NCI-H1092 treated with DMSO at 0.1 percent for 48 hours (cell line): ENCODE measurements around the gene CTRL.
"Not testable (repeated sequence)": the region's sequence is repeated elsewhere in the genome, so short reads cannot be mapped to it uniquely, and the experiment has no call there.

Experiments
- DNase-seq: peaks from one replicate; lab custom pipeline; 2025; lab: John Stamatoyannopoulos, UW

The CTRL gene

DNA sequence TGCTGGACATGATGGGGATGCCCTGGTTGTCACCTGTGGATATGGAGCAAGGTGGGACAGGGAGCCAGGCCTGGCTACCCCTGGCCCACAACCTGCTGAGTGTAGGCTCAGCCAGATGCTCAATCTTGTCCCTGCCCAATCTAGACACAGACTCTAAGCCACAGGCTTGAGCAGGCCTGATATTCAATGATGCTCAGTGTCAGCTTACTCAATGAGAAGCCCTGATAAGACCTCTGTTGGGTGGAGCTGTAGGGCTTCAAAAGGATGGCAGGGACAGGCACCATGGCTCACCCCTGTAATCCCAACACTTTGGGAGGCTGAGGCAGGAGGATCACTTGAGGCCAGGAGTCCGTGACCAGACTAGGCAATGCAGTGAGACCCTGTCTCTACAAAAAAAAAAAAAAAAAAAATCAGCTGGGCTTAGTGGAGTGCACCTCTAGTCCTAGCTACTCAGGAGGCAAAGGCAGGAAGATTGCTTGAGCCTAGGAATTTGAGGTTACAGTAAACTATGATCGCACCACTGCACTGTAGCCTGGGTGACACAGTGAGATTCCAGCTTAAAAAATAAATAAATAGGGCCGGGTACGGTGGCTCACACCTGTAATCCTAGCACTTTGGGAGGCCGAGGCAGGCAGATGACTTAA is 8.9 kb upstream of the CTRL start:
- no peak for DNase-seq

DNA sequence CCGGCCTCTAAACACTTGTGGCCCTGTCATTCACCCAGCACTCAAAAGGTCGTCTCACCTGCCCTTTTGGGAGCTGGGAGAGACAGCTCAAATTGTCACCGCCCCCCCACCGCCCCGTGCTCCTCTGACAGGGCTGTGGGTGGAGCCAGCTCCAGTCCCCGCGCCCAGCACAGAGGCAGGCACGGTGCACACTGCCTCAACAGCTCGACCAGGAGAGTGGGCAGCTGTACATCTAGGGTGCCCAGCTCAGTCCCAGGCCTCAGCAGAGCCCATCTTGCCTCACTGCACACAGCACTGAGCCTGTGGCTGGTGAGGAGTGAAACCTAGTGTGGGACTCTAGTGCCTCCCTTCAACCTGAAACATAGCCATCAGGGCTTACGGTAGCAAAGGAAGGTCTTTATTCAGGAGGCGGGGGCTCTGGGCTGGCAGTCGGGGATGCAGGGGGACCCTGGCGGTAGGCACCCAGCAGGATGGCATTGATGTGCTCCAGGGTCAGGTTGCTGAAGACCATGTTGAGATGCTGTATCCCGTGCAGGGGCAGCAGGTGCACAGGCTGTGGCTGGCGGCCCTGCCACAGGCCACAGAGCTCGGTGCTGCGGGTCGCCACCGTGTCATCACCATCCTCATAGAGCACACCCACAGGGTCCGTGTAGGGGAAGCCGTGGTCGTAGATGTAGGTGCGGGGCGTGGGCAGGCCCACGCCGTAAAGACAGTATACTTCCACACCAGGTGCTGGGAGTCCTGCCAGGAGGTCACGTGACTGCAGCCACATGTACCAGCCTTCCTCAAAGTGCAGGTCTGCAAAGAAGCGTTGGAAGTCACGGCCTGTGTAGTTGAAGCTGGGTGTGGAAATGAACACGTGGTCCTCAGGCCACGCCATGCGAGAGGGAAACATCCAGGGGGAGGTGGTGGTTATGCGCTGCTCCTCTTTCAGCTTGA is 8.1 kb upstream of the CTRL start:
- DNase-seq = no peak

DNA sequence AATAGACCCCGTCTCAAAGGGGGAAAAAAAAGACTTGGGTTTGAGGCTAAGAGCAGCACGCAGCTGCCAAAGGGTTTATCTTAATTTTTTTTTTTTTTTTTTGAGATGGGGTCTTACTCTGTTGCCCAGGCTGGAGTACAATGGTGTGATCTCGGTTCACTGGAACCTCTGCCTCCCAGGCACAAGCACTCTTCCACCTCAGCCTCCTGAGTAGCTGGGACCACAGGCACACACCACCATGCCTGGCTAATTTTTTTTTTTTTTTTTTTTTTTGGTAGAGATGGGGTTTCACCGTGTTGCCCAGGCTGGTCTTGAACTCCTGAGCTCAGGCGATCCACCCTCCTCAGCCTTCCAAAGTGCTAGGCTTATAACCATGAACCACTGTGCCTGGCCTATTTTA is 6.1 kb upstream of the CTRL start:
- not testable (repeated sequence) for DNase-seq

DNA sequence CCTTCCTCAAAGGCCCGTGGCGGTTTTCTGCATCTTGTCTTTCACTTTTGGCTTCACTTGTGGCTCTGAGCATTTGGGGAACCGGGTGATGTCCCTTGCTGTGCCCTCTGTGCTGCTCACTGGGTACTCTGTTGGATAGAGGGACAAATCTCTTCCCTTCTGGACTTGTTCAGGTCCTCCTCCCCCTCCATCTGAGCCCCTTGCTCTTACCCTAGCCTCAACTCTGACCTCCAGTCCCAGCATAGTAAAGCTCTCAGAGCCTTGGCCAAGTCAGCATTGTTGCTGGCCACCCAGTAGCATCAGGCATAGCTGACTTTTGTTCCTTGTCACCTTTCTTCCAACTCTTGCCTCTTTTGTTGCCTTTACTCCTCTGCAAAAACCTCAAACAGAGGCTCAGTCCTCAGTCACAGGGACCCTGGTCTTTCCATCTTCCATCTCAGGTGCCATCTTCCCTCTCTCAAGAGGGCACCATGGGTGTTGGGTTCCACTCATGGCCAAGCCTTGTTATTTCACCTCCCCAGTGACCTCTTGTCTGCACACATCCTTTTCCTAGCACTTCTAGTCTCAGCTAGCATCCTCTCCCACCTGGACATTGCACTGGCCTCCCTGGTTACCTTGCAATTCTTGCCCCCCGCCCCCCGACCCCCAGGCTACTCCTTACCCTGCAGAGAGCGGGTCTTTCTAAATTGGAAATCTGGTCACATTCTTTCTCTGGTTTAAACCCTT is 5.4 kb upstream of the CTRL start:
- DNase-seq = no peak

DNA sequence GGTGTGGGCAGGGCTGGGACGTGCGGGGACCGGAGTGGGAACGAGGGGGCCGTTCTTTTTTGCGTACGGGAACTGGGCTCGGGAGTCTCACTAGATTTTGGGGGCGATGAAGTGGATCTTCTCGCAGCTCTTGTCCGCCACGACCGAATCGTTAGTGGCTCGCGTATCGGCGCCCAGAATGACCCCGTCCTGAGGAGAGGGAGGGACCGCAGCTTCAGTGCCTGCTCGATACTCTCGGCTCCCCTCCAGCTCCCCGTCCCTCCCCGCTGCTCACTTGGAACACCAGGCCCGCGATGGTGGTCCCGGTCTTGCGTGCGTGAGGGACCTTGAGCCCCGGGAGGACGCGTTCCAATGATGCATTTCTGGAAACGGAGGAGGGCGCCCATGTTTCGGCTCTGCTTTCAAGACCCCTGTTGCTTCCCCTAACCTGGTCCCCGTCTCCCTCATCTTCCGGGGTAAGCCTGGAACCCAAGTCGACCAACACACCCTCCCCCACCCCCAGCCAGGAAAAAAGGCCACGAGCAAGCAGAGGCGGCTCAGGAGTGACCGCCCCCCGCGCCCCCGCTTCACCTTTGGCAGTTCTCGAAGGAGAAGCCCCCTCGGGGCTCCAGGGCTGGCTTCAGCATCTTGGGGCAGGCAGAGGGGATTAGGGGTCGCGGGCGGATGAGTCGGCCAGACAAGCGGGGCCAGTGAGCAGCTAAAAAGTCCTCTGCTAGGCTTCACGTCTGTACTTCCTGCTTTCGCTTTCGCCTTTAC is 4.6 kb upstream of the CTRL start, which contains the start of gene PSMB10:
PSMB10 (minus strand) TSS at position 727 of the 756 bp plus-strand sequence; CDS start at position 626, 101 bp downstream.
- DNase-seq = peak; percentile 36

DNA sequence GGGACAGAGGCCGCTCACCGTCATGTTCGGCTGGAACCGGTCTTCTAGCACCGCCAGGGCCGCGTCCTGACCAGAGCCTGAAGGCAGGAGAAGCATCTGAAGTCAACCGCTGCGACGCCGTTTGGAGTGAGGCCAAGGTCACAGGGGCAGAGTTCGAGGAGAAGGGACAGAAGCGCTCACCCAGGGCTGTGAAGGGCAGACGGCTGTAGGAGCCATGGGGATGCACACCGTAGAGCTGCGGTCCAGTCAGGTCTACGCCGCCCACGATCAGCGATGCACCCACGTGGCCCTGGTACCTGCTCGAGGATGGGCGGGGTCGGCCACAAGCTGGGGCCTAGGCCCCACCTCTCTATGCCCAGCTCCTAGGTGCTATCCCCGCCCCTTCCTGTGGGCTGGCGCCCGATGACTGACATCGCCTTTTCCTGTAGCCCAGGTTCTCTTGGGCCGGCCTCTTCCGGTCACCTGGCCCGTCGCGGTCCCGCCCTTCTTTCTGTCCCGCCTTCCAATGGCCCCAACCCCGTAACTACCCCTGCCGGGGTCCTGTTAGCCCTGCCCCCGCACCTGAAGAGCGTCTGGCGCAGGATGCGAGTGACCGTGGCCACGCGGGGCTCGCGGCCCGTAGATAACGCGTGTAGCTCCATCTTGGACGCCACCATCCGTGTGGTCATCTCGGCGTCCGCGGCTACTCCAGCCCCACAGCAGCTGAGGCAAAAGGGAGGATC is 3.9 kb upstream of the CTRL start:
- DNase-seq = peak; percentile 97

DNA sequence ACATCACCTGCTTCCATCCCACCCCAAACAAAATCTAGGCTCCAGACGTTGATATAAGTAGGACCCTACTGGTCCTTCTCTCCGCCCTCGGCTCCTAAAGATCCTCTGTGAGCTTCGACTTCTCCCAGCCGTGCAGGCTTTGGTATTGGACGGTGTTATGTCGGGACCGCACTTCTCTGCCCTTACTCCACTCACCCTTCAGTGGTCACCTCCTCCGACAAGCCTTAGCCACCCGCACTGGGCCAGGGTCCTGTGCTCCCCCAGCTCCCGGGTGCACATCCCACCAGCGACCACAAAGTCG is 3.4 kb upstream of the CTRL start:
- DNase-seq = peak; percentile 33

DNA sequence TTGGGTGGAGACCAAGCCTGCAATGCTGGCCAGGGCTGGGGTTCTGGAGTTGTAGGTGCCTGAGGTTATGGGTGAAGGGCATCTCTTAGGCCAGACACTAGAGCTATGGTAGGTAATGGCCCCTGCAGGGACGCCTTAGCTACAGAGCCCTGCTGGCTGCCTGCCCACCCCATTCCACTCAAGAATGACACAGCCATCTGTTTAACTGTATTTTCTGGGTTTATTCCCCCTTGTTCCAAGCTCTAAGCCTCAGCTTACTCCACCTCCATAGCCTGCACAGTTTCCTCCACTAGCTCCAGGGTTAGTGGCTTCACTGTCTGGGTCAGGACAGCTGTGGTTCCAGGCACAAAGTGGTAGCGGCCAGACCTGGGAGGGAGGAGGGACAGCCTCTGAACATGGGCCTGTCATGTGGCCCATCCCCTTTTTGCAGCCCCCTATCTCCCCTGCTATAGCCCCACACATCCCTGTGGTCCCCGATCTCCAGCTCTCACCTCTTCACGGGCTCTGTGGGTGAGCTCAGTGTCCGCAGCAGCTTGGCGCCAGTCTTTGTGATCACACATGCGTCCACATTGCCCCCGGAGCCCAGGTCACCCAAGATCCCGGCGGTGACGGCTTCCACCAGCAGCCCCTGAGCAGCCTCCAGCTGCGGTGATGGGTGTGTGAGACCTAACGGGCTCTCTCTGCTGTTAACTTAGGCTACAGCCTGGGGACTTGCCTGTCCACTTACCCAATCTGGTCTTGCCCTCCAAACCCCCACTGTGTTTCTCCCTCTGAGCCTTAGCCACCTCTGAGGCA is 2.8 kb upstream of the CTRL start:
- peak; percentile 31 for DNase-seq

DNA sequence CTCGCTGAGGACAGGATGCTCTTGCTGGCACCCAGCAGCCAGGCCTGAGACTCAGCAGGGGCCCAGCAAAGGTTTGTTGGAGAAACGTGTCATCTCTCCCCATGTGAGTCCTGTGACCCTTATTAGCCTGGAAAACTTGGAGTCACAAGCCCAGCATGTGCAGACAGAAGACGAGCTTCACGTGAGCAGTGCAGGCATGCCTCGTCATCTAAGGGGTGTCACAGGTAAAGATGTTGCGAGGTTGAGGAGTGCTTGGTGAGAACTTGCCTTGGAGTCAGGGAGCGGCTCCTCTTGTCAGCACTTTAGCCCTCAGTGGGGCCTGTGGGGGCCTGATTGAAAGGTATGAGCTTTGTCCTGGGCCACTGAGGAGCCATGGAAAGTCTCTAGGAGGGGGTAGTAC is 2.1 kb upstream of the CTRL start:
- no peak for DNase-seq

DNA sequence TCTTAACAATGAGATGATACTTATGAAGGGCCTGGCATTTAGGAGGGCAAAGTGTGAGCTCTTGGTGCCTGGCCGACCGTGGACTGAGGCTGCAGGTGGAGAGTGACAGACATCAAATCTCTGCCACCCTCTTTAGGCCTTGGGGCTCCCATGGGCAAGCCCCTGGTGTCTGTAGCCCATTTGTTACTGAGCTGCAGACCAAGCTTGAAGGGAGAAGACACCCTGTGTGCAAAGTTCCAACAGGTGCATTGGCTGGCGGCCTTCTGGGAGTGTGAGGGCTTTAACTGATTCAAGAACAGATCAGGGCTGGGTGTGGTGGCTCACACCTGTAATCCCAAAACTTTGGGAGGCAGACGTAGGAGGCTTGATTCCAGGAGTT is 789 bp upstream of the CTRL start:
- no peak for DNase-seq

DNA sequence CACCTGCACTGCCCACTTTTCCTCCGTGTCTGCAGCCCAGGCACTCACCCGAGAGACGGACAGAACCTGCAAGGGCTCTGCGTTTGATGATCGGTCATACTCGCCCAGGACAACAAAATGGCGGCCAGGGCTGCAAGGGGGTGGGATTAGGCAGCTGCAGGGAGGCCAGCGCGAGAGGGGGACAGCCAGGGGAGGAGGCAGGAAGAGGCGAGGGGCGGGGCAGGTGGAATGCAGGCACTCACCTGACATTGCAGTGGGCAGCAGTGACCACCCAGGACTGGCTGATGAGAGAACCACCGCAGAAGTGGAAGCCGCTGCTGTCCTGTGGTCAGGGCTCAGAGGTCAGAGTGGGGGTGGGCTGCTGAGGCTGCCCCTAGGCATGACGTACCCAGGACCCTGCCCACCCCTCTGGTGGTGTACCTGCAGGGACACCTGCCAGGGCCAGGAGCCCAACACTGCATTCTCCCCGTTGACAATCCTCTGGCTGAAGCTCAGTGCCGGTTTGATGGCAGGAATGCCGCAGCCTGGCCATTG is 917 bp downstream of the CTRL start:
- no peak for DNase-seq

DNA sequence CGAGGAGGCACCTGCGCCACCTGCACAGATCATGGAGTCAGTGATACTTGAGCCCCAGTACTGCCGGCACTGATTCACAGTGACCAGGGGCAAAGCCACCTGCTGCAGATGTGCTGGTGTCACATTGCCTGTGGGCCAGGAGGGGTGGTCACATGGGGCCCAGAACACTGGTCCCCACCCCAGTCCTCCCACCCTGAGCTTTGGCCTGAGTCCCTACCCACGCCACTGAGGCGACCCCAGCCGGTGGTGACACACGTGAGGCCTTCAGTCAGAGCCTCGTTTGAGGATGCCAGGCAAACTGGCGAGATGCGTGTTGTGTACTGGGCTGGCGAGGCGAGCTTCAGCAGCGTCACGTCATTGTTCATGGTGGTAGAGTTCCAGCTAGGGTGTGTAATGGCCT is 1.5 kb downstream of the CTRL start:
- no peak for DNase-seq

DNA sequence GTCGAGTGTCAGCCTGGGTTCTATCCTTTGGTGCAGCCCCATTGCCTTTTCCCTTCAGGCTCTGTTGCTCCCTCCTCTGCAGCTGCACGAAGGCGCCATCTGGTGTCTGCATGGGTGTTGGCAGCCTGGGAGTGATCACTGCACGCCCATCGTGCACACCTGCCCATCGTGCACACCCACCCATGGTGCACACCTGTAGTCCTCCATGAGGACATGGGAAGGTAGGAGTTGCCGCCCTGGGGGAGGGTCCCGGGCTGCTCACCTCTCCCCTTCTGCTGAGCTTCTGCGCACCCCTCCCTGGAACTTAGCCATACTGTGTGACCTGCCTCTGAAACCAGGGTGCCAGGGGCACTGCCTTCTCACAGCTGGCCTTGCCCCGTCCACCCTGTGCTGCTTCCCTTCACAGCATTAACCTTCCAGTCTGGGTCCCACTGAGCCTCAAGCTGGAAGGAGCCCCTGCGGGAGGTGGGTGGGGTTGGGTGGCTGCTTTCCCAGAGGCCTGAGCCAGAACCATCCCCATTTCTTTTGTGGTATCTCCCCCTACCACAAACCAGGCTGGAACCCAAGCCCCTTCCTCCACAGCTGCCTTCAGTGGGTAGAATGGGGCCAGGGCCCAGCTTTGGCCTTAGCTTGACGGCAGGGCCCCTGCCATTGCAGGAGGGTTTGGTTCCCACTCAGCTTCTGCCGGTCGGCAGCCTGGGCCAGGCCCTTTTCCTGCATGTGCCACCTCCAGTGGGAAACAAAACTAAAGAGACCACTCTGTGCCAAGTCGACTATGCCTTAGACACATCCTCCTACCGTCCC is 2.9 kb downstream of the CTRL start:
- peak; percentile 73 for DNase-seq

DNA sequence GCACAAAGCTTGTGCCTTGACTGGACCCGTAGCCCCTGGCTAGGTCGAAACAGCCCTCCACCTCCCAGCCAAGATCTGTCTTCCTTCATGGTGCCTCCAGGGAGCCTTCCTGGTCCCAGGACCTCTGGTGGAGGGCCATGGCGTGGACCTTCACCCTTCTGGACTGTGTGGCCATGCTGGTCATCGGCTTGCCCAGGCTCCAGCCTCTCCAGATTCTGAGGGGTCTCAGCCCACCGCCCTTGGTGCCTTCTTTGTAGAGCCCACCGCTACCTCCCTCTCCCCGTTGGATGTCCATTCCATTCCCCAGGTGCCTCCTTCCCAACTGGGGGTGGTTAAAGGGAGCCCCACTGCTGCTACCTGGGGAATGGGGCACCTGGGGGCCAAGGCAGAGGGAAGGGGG is 3.5 kb downstream of the CTRL start:
- DNase-seq = no peak

DNA sequence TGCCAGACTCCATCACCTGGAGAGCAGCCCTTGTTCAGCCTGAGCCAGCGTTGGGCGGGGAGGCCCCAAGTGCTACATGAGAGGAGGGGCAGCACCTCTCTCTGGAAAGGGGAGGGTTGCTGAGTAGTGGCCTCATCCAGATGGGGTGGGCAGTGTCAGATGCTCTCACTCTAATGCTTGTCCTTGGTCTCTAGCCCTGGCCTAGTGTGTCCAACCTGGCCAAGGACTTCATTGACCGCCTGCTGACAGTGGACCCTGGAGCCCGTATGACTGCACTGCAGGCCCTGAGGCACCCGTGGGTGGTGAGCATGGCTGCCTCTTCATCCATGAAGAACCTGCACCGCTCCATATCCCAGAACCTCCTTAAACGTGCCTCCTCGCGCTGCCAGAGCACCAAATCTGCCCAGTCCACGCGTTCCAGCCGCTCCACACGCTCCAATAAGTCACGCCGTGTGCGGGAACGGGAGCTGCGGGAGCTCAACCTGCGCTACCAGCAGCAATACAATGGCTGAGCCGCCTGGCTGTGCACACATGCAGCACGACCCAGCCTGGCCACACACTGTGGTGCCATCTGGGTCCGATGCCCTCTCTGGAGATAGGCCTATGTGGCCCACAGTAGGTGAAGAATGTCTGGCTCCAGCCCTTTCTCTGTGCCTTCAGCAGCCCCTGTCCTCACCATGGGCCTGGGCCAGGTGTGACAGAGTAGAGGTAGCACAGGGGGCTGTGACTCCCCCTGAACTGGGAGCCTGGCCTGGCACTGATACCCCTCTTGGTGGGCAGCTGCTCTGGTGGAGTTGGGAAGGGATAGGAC is 4.3 kb downstream of the CTRL start:
- peak; percentile 26 for DNase-seq

DNA sequence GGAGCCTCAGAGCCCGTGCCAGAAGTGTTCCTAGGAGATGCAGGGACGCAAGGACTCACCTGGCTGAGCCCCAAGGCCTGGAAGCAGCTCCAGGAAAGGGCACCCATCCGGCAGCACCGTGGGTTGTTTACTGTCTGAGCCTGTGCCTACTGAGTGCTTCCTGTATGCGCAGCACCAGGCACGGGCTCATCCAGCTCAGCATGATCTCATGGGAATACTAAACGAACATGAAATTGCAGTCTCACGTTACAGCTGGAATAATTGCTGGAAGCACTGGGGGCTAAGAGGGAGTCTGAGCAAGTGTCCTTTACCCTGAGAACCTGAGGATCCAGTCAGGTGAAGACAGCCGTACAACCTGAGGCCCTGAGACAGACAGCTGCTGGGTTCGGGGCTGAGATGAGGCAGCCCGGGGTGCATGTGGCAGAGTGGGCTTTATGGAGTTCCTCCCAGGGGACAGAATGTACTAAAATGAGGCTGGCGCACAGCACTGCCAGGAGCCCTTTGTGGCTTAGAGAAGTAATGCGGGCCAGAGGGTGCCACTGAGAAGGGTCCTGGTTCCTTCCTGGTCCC is 5.4 kb downstream of the CTRL start:
- DNase-seq = peak; percentile 97

DNA sequence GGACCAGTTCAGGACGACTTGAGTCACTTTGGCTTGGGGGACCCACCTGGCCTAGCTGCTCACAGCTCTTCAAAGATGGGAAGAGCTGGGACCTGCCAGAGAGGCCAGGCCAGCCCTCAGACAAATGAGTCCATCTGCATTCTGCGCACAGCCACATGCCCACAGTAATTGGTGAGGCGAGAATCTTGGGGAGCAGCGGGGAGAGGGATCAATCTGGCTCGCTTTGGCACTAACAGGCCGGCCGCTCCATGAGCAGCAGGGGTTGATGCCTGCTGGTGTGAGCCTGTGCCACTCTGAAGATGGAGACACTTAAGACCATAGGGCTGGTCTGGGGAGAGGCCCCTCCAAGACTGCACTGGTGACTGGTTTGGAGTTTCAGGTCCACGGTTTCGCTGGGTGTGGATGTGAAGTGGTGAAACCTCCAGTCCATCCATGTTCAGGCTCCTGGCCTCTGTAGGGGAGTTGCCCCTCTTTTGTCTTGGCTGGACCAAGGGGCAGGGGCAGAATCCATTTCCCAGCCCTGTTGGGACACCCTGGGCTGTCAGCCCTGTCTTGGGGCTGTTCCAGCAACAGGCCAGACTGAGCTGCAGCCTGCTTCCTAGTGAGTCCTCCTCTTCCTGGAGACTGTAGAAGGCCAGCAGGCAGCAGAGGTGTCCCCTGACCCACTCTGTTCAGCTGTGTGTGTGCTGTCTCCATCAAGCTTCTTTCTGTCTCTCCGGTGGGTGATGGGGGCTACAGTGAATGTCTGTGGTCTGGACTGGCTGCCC is 7.3 kb downstream of the CTRL start:
- DNase-seq = no peak
